GM10847 (cell line): ENCODE data around the gene TTC17.

Experiments used
- POLR2A ChIP-seq: IDR thresholded peaks from 2 replicates; pipeline ENCODE4 v1.6.1; 2011; ENCODE audit not compliant: insufficient read length; ENCODE audit errors: extremely low read depth

TTC17 gene

GRCh38 chr11:43498561-43498960, 139.8 kb downstream of the TTC17 start:
- no peak for TF ChIP-seq POLR2A

GRCh38 chr11:43503417-43503816, 144.7 kb downstream of the TTC17 start:
- TF ChIP-seq POLR2A, result no peak

- TF ChIP-seq POLR2A, result no peak
Measured at GRCh38 chr11:43504316-43504950, 145.7 kb downstream of the TTC17 start.

GRCh38 chr11:43505171-43505570, 146.5 kb downstream of the TTC17 start:
- no peak for TF ChIP-seq POLR2A

- TF ChIP-seq POLR2A, result no peak
Measured at GRCh38 chr11:43507171-43507570, 148.5 kb downstream of the TTC17 start.

- no peak for TF ChIP-seq POLR2A
Measured at GRCh38 chr11:43508511-43508918, 149.8 kb downstream of the TTC17 start.

GRCh38 chr11:43511959-43512358, 153.2 kb downstream of the TTC17 start:
- TF ChIP-seq POLR2A, result no peak

GRCh38 chr11:43515090-43515489, 156.4 kb downstream of the TTC17 start:
- no peak for TF ChIP-seq POLR2A

GRCh38 chr11:43516316-43516850, 157.7 kb downstream of the TTC17 start:
- TF ChIP-seq POLR2A, result no peak

GRCh38 chr11:43517518-43517917, 158.8 kb downstream of the TTC17 start:
- no peak for TF ChIP-seq POLR2A

GRCh38 chr11:43518408-43519160, 159.9 kb downstream of the TTC17 start:
- TF ChIP-seq POLR2A, result no peak

GRCh38 chr11:43521471-43521870, 162.8 kb downstream of the TTC17 start:
- no peak for TF ChIP-seq POLR2A

GRCh38 chr11:43523632-43524031, 164.9 kb downstream of the TTC17 start:
- TF ChIP-seq POLR2A, result no peak

GRCh38 chr11:43532041-43532440, 173.3 kb downstream of the TTC17 start:
- no peak for TF ChIP-seq POLR2A

GRCh38 chr11:43537833-43538615, 179.3 kb downstream of the TTC17 start:
- no peak for TF ChIP-seq POLR2A

- no peak for TF ChIP-seq POLR2A
Measured at GRCh38 chr11:43541993-43542392, 183.3 kb downstream of the TTC17 start.
